ENCODE results near the gene KRTAP9-6. TPM values are rescaled to one million over a fixed set of nuclear protein-coding genes. Genes with fewer than 3 reads are reported as not detected.
"Not testable (repeated sequence)": the region's sequence is repeated elsewhere in the genome, so short reads cannot be mapped to it uniquely, and the experiment has no call there.

Gene KRTAP9-6
- polyA plus RNA-seq, 6 donors from 2014 or later, result not detected

DNA sequence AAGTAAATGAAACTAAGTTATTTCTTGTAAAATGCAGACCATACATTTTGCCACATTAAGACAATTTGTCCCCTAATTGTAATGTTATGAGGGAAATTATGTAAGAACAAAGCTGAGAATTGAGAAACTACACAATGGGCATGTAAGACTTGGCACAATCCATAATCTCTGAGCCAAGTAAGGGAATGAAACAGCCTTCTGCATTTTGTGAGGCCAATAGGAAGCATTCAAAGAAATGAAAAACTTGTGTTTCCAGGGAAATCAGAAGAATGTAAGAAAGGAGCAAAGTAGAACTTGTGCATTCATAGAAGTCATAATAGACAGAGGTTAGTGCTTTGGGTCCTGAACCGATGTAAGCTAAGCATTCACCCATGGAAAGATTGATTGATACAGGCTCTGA is 13.9 kb upstream of the KRTAP9-6 start:
- H3K27ac Mint-ChIP-seq, result no peak overlapping the region
- H3K27me3 Mint-ChIP-seq, result peaks cover 8 to 32% (median 29%) of the 10 kb centered on the region in 3 donors
- no peak for ATAC-seq (ENCODE audit: low read depth in 2 of 2)
- peaks cover 0 to 3% (median 0%) of the 10 kb centered on the region in 7 donors for H3K9me3 Mint-ChIP-seq
- H3K4me1 Mint-ChIP-seq, result peaks cover 17 to 27% (median 23%) of the 10 kb centered on the region in 3 donors
- DNase-seq, result no peak
- H3K36me3 Mint-ChIP-seq, result no peaks in the 10 kb centered on the region
- H3K4me3 Mint-ChIP-seq, result no peak overlapping the region

DNA sequence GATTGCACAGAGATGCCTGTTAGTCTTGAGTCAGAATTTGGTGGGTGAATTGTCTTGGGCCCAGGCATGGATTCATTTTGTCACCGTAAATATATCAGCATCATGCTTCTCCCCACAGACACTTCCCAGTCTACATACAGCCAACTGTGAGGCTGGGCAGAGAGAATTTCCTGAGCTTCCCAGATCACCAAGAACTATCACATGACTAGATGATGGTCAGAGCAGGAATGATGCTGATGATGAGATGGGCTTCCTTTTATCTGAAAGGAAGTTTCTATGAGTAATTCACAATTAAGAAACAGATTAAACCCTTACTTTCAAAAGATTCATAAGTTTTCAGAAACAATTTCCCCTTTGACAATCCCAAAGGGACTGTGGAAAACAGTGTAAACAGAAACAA is 10.3 kb upstream of the KRTAP9-6 start:
- peaks cover 32 to 61% (median 46%) of the 10 kb centered on the region in 3 donors for H3K27me3 Mint-ChIP-seq

DNA sequence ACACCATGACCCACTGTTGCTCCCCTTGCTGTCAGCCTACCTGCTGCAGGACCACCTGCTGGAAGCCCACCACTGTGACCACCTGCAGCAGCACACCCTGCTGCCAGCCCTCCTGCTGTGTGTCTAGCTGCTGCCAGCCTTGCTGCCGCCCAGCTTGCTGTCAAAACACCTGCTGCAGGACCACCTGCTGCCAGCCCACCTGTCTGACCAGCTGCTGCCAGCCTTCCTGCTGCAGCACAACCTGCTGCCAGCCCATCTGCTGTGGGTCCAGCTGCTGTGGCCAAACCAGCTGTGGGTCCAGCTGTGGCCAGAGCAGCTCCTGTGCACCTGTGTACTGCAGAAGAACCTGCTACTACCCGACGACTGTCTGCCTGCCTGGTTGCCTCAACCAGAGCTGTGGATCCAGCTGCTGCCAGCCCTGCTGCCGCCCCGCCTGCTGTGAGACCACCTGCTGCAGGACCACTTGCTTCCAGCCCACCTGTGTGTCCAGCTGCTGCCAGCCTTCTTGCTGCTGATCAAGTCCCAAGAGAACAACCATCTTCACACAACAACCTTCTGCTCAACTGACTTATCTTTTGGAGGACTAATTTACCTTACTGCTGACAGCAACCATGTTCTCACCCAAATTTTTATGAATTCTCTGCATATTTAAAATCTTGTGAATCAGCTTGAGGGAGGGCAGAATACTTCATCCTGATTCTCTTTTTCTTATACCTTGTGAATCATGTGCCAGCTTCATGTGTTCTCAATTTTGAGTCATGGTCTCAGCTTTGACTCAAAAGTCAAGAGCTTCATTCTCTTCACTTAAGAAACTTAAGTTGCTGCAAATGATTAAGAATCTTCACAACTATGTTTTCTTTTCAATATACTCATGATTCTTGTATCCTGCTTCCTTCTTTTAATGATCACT is 9.5 kb upstream of the KRTAP9-6 start, which contains the start of gene KRTAP9-9:
KRTAP9-9 (plus strand) TSS at position 4 of the 910 bp plus-strand sequence.
- Mint-ChIP-seq H3K4me3 (peak within 1 kb of the TSS in 1 of 8 donors; percentile 43), H3K27ac (peak within 1 kb of the TSS in 2 of 6 donors; percentile 71 to 72), H3K27me3 (peaks cover 37 to 54% (median 39%) of the 10 kb centered on the region in 3 donors), H3K4me1 (peaks cover 10 to 12% (median 10%) of the 10 kb centered on the region in 3 donors)
- ATAC-seq (ENCODE audit: low read depth in 2 of 2); H3K36me3 Mint-ChIP-seq; H3K9me3 Mint-ChIP-seq; DNase-seq: not testable (repeated sequence)

More for the DNA sequence above, 10.3 kb upstream of the KRTAP9-6 start:
- DNase-seq (no peak), ATAC-seq (ENCODE audit: low read depth in 2 of 2) (no peak)
- peaks cover 10 to 18% (median 10%) of the 10 kb centered on the region in 3 donors for H3K4me1 Mint-ChIP-seq
- no peaks in the 10 kb centered on the region for H3K9me3 Mint-ChIP-seq
- no peak overlapping the region for H3K4me3 Mint-ChIP-seq
- H3K27ac Mint-ChIP-seq, result peak overlapping the region in 1 of 6 donors; percentile 71
- H3K36me3 Mint-ChIP-seq, result no peaks in the 10 kb centered on the region

DNA sequence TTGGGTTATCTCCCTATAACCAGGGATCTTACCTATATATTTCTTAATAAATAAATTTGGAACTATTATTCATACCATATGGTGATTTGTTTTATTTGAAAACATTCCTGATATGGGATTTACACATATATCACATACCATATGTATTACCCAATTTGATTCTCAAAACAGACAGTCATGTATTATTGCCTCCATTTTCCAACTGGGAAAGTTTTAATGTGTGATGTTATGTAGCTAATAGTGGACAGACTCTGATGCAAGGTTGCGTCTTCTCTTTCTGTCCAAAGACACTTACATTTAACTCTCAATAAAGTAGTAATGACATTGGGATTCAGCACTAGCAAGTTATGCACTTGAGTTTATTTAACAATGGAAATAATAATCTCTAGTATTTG is 8.9 kb upstream of the KRTAP9-6 start:
- no peaks in the 10 kb centered on the region for H3K36me3 Mint-ChIP-seq
- DNase-seq (no peak), ATAC-seq (ENCODE audit: low read depth in 2 of 2) (no peak)
- H3K9me3 Mint-ChIP-seq, result peaks cover 0 to 4% (median 0%) of the 10 kb centered on the region in 7 donors
- no peak overlapping the region for H3K4me3 Mint-ChIP-seq
- H3K27ac Mint-ChIP-seq, result no peak overlapping the region
- peaks cover 37 to 54% (median 38%) of the 10 kb centered on the region in 3 donors for H3K27me3 Mint-ChIP-seq
- H3K4me1 Mint-ChIP-seq, result peaks cover 10 to 12% (median 10%) of the 10 kb centered on the region in 3 donors

DNA sequence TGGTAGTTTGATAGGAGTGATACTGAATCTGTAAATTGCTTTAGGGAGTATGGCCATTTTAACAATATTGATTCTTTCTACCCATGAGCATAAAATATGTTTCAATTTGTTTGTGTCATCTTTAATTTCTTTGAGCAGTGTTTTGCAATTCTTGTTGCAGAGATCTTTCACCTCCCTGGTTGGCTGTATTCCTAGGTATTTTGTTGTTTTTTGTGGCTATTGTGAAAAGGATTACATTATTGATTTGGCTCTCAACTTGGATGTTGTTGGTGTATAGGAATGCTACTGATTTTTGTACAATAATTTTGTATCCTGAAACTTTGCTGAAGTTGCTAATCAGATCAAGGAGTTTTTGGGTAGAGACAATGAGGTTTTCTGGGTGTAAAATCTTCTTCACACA is 6.8 kb upstream of the KRTAP9-6 start:
- H3K27ac Mint-ChIP-seq, result no peak overlapping the region
- ATAC-seq (ENCODE audit: low read depth in 2 of 2), result no peak
- H3K36me3 Mint-ChIP-seq, result no peaks in the 10 kb centered on the region
- DNase-seq, result no peak
- no peak overlapping the region for H3K4me3 Mint-ChIP-seq
- H3K9me3 Mint-ChIP-seq, result peaks cover 0 to 4% (median 0%) of the 10 kb centered on the region in 7 donors
- H3K4me1 Mint-ChIP-seq, result peaks cover 0 to 13% (median 13%) of the 10 kb centered on the region in 3 donors
- H3K27me3 Mint-ChIP-seq, result peaks cover 27 to 47% (median 42%) of the 10 kb centered on the region in 3 donors

DNA sequence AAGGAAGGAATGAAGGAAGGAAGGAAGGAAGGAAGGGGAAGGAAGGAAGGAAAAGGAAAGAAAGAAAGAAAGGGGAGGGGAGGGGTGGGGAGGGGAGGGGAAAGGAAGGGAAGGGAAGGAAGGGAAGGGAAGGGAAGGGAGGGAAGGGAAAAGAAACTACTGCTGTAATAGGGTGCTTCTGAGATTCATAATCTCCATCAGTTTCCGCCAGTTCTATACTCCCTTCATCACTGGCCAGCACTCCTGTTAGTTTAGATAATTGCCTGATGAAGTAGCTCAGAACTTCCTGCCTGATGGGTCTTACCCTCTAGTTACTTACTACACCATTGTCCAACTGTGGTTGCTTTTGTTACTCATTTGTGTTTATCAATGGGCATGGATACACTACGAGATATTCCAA is 2.0 kb upstream of the KRTAP9-6 start:
- peak overlapping the region in 2 of 6 donors; percentile 12 to 15 for H3K27ac Mint-ChIP-seq
- ATAC-seq (ENCODE audit: low read depth in 2 of 2), result no peak
- peaks cover 0 to 4% (median 0%) of the 10 kb centered on the region in 7 donors for H3K9me3 Mint-ChIP-seq
- no peak overlapping the region for H3K4me3 Mint-ChIP-seq
- peaks cover 0 to 13% (median 12%) of the 10 kb centered on the region in 3 donors for H3K4me1 Mint-ChIP-seq
- H3K36me3 Mint-ChIP-seq, result peaks cover 0 to 4% of the 10 kb centered on the region in 2 donors
- no peak for DNase-seq
- peaks cover 29 to 35% (median 31%) of the 10 kb centered on the region in 3 donors for H3K27me3 Mint-ChIP-seq

DNA sequence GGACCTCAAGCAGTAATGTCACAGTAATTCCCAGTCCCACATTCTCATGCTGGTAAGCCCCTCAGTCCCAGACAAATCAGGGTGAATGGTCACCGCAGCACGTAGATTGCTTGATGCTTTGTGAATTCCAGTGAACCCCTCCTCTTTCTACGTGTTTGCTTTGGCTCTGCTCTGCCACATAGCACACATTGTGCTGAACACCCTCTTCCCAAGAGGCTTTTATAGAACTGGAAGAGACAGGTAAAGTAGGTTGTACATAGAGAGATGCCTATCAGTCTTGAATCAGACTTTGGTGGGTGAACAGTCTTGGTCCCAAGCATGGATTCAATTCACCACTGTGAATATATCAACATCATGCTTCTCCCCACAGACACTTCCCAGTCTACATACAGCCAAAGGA is 579 bp upstream of the KRTAP9-6 start:
- peaks cover 0 to 18% (median 12%) of the 10 kb centered on the region in 3 donors for H3K4me1 Mint-ChIP-seq
- no peak for ATAC-seq (ENCODE audit: low read depth in 2 of 2)
- H3K27ac Mint-ChIP-seq, result peak overlapping the region in 1 of 6 donors; percentile 33
- DNase-seq, result no peak
- peaks cover 0 to 5% (median 0%) of the 10 kb centered on the region in 7 donors for H3K9me3 Mint-ChIP-seq
- H3K27me3 Mint-ChIP-seq, result peaks cover 19 to 31% (median 27%) of the 10 kb centered on the region in 3 donors
- peaks cover 0 to 4% of the 10 kb centered on the region in 2 donors for H3K36me3 Mint-ChIP-seq
- no peak overlapping the region for H3K4me3 Mint-ChIP-seq

DNA sequence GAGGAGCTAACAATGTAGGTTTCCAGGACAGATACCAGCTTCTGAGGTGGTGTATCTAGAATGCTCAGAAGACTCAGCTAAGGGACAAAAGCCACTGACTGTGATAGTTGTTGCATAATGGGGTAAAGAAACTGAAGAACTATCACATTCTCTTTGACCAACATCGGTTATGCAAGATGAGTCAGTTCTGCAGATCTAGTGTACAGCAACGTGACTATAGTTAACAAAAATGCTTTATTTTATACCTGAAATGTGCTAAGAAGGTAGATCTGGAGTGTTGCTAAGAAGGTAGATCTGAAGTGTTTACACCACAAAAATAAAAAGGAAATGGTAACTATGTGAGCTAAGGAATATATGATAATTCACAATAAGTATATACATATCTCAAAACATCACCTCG is 2.5 kb downstream of the KRTAP9-6 start:
- Mint-ChIP-seq H3K9me3 (peaks cover 0 to 5% (median 0%) of the 10 kb centered on the region in 7 donors), H3K36me3 (peaks cover 0 to 4% of the 10 kb centered on the region in 2 donors), H3K4me1 (peaks cover 5 to 18% (median 10%) of the 10 kb centered on the region in 3 donors), H3K27ac (no peak overlapping the region), H3K4me3 (no peak overlapping the region), H3K27me3 (peaks cover 26 to 28% (median 27%) of the 10 kb centered on the region in 3 donors)
- ATAC-seq (ENCODE audit: low read depth in 2 of 2) (no peak), DNase-seq (no peak)

DNA sequence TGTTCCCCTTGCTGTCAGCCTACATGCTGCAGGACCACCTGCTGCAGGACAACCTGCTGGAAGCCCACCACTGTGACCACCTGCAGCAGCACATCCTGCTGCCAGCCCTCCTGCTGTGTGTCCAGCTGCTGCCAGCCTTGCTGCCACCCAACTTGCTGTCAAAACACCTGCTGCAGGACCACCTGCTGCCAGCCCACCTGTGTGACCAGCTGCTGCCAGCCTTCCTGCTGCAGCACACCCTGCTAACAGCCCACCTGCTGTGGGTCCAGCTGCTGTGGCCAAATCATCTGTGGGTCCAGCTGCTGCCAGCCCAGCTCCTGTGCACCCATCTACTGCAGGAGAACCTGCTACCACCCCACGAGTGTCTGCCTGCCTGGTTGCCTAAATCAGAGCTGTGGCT is 6.1 kb downstream of the KRTAP9-6 start:
- not testable (repeated sequence) for DNase-seq; ATAC-seq (ENCODE audit: low read depth in 2 of 2); H3K36me3 Mint-ChIP-seq; H3K4me3 Mint-ChIP-seq; H3K9me3 Mint-ChIP-seq
- H3K4me1 Mint-ChIP-seq, result peaks cover 2 to 14% (median 12%) of the 10 kb centered on the region in 3 donors
- peak overlapping the region in 1 of 6 donors; percentile 88 for H3K27ac Mint-ChIP-seq
- H3K27me3 Mint-ChIP-seq, result peaks cover 19 to 33% (median 25%) of the 10 kb centered on the region in 3 donors

DNA sequence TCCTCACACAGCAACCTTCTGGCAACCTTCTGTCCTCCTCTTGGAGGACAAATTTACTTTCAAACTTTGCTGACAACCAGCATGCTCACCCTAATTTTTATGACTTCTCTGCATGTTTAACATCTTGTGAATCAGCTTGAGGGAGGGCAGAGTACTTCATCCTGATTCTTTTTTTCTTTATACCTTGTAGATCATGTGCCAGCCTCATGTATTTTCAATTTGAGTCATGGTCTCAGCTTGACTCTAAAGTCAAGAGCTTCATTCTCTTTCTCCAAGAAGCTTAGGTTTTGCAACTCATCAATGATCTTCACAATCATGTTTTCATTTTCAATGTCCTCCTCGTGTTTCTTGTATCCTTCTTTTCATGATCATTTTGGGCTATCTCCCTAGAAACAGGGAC is 6.7 kb downstream of the KRTAP9-6 start:
- H3K36me3 Mint-ChIP-seq, result no peaks in the 10 kb centered on the region
- ATAC-seq (ENCODE audit: low read depth in 2 of 2), result no peak

DNA sequence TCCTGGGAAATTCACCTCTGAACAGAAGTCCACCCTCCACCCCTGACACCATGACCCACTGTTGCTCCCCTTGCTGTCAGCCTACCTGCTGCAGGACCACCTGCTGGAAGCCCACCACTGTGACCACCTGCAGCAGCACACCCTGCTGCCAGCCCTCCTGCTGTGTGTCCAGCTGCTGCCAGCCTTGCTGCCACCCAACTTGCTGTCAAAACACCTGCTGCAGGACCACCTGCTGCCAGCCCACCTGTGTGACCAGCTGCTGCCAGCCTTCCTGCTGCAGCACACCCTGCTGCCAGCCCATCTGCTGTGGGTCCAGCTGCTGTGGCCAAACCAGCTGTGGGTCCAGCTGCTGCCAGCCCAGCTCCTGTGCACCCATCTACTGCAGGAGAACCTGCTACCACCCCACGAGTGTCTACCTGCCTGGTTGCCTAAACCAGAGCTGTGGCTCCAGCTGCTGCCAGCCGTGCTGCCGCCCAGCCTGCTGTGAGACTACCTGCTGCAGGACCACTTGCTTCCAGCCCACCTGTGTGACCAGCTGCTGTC is 10.5 kb downstream of the KRTAP9-6 start, which contains the start of gene KRTAP9-7:
KRTAP9-7 (plus strand) TSS at position 51 of the 543 bp plus-strand sequence; CDS start at position 51, 0 bp downstream.
- peaks cover 2 to 14% (median 8%) of the 10 kb centered on the region in 3 donors for H3K4me1 Mint-ChIP-seq
- peak within 1 kb of the TSS in 3 of 6 donors; percentile 27 to 66 (median 31) for H3K27ac Mint-ChIP-seq
- DNase-seq; ATAC-seq (ENCODE audit: low read depth in 2 of 2); H3K36me3 Mint-ChIP-seq; H3K9me3 Mint-ChIP-seq; H3K4me3 Mint-ChIP-seq: not testable (repeated sequence)
- peaks cover 27 to 46% (median 39%) of the 10 kb centered on the region in 3 donors for H3K27me3 Mint-ChIP-seq

More for the DNA sequence above, 6.7 kb downstream of the KRTAP9-6 start:
- H3K27me3 Mint-ChIP-seq, result peaks cover 19 to 35% (median 29%) of the 10 kb centered on the region in 3 donors
- H3K4me1 Mint-ChIP-seq, result peaks cover 2 to 14% (median 14%) of the 10 kb centered on the region in 3 donors
- peak overlapping the region in 1 of 6 donors; percentile 88 for H3K27ac Mint-ChIP-seq
- no peak overlapping the region for H3K4me3 Mint-ChIP-seq
- H3K9me3 Mint-ChIP-seq, result peaks cover 0 to 5% (median 0%) of the 10 kb centered on the region in 7 donors
- no peak for DNase-seq

DNA sequence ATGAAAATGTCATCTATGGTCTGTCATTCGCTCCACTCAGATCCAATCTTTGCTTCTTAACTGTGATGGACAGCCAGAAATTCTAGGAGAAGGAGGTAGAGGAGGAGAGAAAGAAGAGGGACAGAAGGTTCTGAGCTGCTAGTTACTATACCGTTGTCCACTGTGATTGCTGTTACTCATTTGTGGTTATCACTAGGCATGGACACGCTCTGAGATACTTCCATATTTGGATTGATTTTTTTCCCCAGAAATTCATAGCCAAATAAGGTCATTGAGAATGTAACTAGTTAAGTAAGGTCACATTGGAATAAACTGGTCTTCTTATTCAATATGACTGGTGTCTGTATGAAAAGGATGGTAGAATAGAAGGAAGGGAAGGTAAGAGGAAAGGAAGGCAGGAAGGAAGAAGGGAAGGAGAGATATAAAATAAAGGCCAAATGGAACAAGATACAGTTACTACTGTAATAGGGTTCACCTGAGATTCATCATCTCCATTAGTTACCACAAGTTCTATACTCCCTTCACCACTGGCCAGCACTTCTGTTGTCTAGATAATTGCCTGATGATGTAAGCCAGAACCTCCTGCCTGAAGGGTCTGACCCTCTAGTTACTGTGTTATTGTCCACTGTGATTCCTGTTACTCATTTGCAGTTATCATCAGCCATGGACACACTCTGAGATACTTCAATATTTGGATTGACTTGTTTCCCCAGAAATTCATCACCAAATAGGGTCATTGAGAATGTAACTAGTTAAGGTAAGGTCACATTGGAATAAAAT is 13.2 kb downstream of the KRTAP9-6 start:
- Mint-ChIP-seq H3K36me3 (no peaks in the 10 kb centered on the region), H3K27ac (no peak overlapping the region), H3K4me1 (peaks cover 0 to 10% (median 4%) of the 10 kb centered on the region in 3 donors), H3K9me3 (peaks cover 0 to 6% (median 0%) of the 10 kb centered on the region in 7 donors), H3K4me3 (no peak overlapping the region), H3K27me3 (peaks cover 30 to 42% (median 42%) of the 10 kb centered on the region in 3 donors)
- DNase-seq (no peak), ATAC-seq (ENCODE audit: low read depth in 2 of 2) (no peak)

All from naive B cell (primary cell).